Activated B cell treated with CpG ODN at 0.5 μM for 24 hours (primary cell): ENCODE data around the gene MTA2. TPM values are rescaled to one million over a fixed set of nuclear protein-coding genes. Genes with fewer than 3 reads are reported as not detected.

ENCODE experiments used
- ATAC-seq: fragments of 200-7000 bp; cut with Tn5 transposase; one replicate; pipeline ENCODE4 v1.10.0; 2021; ENCODE audit warnings: low read depth, mild to moderate bottlenecking, moderate library complexity
- CTCF ChIA-PET: fragments of 350-600 bp; sonication (Branson Sonifier 250); formaldehyde crosslinking; loops from one replicate; lab custom pipeline; 2021; ENCODE audit warnings: antibody characterized with exemption; lab: Charles Lee
- POLR2A ChIA-PET: fragments of 350-600 bp; sonication (Branson Sonifier 250); formaldehyde crosslinking; loops from one replicate; lab custom pipeline; 2021; ENCODE audit warnings: antibody characterized with exemption; lab: Charles Lee
- DNase-seq: peaks from one replicate; pipeline ENCODE4 v3.0.0; 2022
- H3K27ac Mint-ChIP-seq: one replicate; pipeline ENCODE4 v1.8.0; 2020; ENCODE audit warnings: mixed read lengths
- H3K27me3 Mint-ChIP-seq: one replicate; pipeline ENCODE4 v1.8.0; 2021; ENCODE audit warnings: mixed read lengths
- H3K36me3 Mint-ChIP-seq: one replicate; pipeline ENCODE4 v1.8.0; 2021; ENCODE audit warnings: low read depth, mixed read lengths
- H3K4me1 Mint-ChIP-seq: one replicate; pipeline ENCODE4 v1.8.0; 2021; ENCODE audit warnings: mixed read lengths
- H3K4me3 Mint-ChIP-seq: one replicate; pipeline ENCODE4 v1.8.0; 2020; ENCODE audit warnings: mild to moderate bottlenecking, mixed read lengths
- H3K9me3 Mint-ChIP-seq: one replicate; pipeline ENCODE4 v1.8.0; 2020; ENCODE audit warnings: mixed read lengths
- CTCF ChIP-seq: fragments of 200-600 bp; IDR thresholded peaks from one replicate; pipeline ENCODE4 v1.8.0; 2022; ENCODE audit warnings: antibody characterized with exemption, mild to moderate bottlenecking
- intact Hi-C: fragments of 100-400 bp; cut with micrococcal nuclease; formaldehyde crosslinking; loops from one replicate; pipeline ENCODE4 v1.15.1; 2024
- total RNA-seq: library from RNA; stranded (reverse); gene quantifications from 2 replicates; pipeline ENCODE4 v1.2.3, GENCODE V29; 2022

MTA2 gene
- total RNA-seq, 1 donor from 2014 or later: 175 TPM

- DNase-seq (no peak), ATAC-seq (no peak)
- no peaks in the 10 kb centered on the region for H3K9me3 Mint-ChIP-seq
- intact Hi-C loops: no loop called here
- peaks cover 36% of the 10 kb centered on the region for H3K4me1 Mint-ChIP-seq
- no peaks in the 10 kb centered on the region for H3K27me3 Mint-ChIP-seq
- H3K27ac Mint-ChIP-seq: peak overlapping the region; percentile 12
- no peak for TF ChIP-seq CTCF
- ChIA-PET CTCF (no interaction called here), POLR2A (interaction anchor here (0.6 to 5.8 kb wide), 11 partner anchors 9 to 188 kb away, joined by 3 to 130 read pairs (median 7); partner anchors contain the start of genes B3GAT3, C11orf98, CSKMT and INTS5)
- peaks cover 35% of the 10 kb centered on the region for H3K36me3 Mint-ChIP-seq
- peak overlapping the region; percentile 32 for H3K4me3 Mint-ChIP-seq
Observed at GRCh38 chr11:62644220-62644619, 42.6 kb upstream of the MTA2 start.

GRCh38 chr11:62632492-62632891 is 30.8 kb upstream of the MTA2 start:
- DNase-seq: no peak
- Mint-ChIP-seq H3K9me3 (no peaks in the 10 kb centered on the region), H3K27me3 (no peaks in the 10 kb centered on the region), H3K36me3 (peaks cover 88% of the 10 kb centered on the region), H3K4me3 (no peak overlapping the region), H3K27ac (no peak overlapping the region), H3K4me1 (peaks cover 5% of the 10 kb centered on the region)
- CTCF ChIA-PET: no interaction called here
- intact Hi-C loops: no loop called here
- no peak for ATAC-seq
- TF ChIP-seq CTCF: no peak
- POLR2A ChIA-PET: no interaction called here

- no peak overlapping the region for H3K27ac Mint-ChIP-seq
- no peak for TF ChIP-seq CTCF
- no peaks in the 10 kb centered on the region for H3K27me3 Mint-ChIP-seq
- ChIA-PET POLR2A (interaction anchor here (1.1 kb wide), 1 partner anchor 19 kb away, joined by 3 read pairs; the partner anchor contains the start of gene GANAB), CTCF (no interaction called here)
- ATAC-seq (peak; percentile 42), DNase-seq (no peak)
- no peaks in the 10 kb centered on the region for H3K9me3 Mint-ChIP-seq
- H3K4me3 Mint-ChIP-seq: no peak overlapping the region
- H3K36me3 Mint-ChIP-seq: peaks cover 74% of the 10 kb centered on the region
- intact Hi-C loops: loop anchor here (2.0 kb wide), 1 partner anchor 13 kb away; no protein-coding TSS in a partner anchor
- H3K4me1 Mint-ChIP-seq: no peaks in the 10 kb centered on the region
Observed at GRCh38 chr11:62627713-62628112, 26.0 kb upstream of the MTA2 start.

GRCh38 chr11:62622476-62623089 is 20.9 kb upstream of the MTA2 start:
- Mint-ChIP-seq H3K4me1 (peaks cover 19% of the 10 kb centered on the region), H3K9me3 (no peaks in the 10 kb centered on the region), H3K27me3 (no peaks in the 10 kb centered on the region), H3K4me3 (peak overlapping the region; percentile 90), H3K27ac (peak overlapping the region; percentile 93), H3K36me3 (peaks cover 45% of the 10 kb centered on the region)
- TF ChIP-seq CTCF: no peak
- intact Hi-C loops: loop anchor here (1.0 kb wide), 7 partner anchors 10 to 106 kb away; partner anchors contain the start of genes C11orf98, CSKMT, EML3 and GANAB
- DNase-seq (no peak), ATAC-seq (no peak)
- POLR2A ChIA-PET: interaction anchor here (0.7 to 5.1 kb wide), 31 partner anchors 7 to 259 kb away, joined by 3 to 109 read pairs (median 5); partner anchors contain the start of genes C11orf98, CSKMT, EEF1G and EML3
- CTCF ChIA-PET: interaction anchor here (0.6 to 2.7 kb wide), 4 partner anchors 11 to 53 kb away, joined by 3 to 16 read pairs (median 5); partner anchors contain the start of gene TUT1
